ENCODE results near the gene RSU1. TPM values are rescaled to one million over a fixed set of nuclear protein-coding genes. Genes with fewer than 3 reads are reported as not detected.
"Not testable (repeated sequence)": the region's sequence is repeated elsewhere in the genome, so short reads cannot be mapped to it uniquely, and the experiment has no call there.

RSU1 gene
- 51.0 TPM for total RNA-seq

- peak; percentile 100 for DNase-seq (ENCODE audit: low spot score)
These were observed at the start of gene RSU1 for GRCh38 chr10:16817125-16818019. RSU1 (minus strand) TSS chr10:16817424; CDS start chr10:16817081, 343 bp downstream.

DNA sequence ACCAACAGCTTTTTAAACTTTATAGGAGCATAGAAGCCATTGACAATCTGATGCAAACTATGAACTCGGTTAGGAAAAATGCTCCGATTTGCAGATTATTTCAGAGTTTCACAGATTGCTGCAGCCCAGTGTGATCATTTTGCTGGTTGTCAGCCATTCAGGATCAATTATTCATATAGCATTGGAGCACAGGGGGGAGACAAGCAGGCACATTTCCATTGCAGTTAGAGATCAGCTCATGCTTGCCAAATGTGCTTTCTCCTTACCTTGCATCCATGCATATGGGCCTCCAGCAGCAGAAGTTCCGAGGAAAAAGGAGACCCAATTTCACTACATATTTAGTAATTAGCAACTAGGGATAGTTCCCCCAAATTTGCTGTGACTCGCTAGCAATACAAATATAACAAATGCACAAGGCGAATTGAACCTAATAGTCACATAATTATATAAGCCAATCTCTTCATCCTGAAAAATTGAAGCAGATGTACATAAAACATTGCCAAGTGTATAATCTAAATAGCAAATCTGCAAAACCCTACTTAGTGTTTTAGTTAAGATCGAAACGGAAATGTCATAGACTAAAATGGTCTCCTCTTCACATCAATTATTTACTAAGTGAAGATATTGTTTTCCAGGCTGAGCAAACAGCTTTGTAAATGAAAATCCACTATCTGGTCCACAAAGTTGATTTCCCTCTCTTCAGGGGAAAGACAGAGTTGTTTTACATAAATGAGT lies 49.5 kb upstream of the RSU1 start:
- DNase-seq (ENCODE audit: low spot score) = no peak

GRCh38 chr10:16865766-16866165 lies 48.5 kb upstream of the RSU1 start:
- no peak for DNase-seq (ENCODE audit: low spot score)

- DNase-seq (ENCODE audit: low spot score) = no peak
These were observed 46.5 kb upstream of the RSU1 start for GRCh38 chr10:16863766-16864165.

DNA sequence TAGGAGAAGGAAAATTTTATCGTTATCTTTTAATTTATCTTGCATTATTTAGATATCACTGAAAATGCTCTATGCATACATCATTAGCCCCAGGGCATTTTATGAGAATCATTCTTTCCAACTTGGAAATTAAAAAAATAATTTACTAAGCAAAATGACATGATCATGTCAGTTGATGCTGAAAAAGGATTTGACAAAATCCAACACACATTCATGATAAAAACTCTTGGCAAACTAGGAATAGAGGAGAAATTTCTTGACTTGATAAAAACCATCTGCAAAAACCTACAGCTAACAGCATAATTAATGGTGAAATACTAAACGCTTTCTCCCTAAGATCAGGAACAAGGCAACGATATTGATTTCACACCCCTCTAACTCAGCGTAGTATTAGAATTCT lies 40.2 kb upstream of the RSU1 start:
- no peak for DNase-seq (ENCODE audit: low spot score)

- no peak for DNase-seq (ENCODE audit: low spot score)
These were observed 39.3 kb upstream of the RSU1 start for GRCh38 chr10:16856567-16856966.

DNA sequence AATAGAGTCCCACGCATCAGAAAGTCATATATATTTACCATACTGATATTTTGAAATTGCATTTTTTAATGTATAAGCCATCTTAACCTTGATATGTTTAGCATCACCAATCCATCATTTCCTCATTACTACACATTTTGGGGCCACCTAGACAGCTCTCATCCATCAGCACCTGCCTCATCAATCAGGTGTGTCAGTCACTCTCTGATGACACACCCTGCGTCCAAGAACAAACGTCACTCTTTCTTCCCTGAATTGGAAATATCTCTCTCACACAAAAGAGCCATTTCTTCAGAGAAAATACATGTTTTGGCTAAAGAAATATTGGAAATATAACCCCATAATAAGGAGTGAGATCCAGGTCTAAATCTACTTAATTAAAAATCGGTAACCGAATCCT lies 38.9 kb upstream of the RSU1 start:
- DNase-seq (ENCODE audit: low spot score) = no peak

DNA sequence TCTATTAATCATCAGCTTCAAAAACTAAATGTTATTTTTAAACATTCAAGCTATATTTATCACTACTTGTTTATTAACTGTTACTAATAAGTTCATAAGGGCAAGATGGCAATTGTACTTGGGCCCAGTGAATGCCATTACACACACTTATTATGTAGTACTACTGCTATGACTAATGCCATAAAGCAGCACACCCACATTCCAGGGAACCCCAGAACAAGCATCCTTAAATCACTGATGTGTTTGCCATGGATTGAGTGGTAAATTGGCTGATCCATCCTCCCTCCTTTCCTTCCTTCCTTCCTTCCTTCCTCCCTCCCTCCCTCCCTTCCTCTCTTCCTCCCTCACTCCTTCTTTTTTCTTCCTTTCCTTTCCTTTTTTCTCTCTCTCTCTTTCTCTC lies 37.4 kb upstream of the RSU1 start:
- DNase-seq (ENCODE audit: low spot score) = no peak

DNA sequence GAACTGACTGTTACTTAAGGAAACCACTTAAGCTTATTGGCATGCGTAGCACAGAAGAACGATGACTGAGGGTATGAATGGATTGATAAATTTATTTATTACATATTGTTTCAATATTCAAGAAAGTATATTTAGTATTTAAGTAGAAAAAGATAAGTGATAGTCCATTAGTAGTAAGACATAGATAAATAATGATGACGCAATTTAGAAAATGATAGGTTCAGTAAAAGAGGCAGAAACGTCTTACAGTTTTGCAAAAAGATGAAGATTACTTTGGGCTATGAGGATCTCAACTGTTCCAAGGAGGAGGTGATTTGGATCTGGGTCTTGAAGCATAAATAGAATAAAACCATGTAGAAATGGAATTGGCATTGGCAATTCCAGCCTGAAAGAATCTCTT lies 36.6 kb upstream of the RSU1 start:
- DNase-seq (ENCODE audit: low spot score) = no peak

GRCh38 chr10:16853201-16853600 lies 36.0 kb upstream of the RSU1 start:
- no peak for DNase-seq (ENCODE audit: low spot score)

DNA sequence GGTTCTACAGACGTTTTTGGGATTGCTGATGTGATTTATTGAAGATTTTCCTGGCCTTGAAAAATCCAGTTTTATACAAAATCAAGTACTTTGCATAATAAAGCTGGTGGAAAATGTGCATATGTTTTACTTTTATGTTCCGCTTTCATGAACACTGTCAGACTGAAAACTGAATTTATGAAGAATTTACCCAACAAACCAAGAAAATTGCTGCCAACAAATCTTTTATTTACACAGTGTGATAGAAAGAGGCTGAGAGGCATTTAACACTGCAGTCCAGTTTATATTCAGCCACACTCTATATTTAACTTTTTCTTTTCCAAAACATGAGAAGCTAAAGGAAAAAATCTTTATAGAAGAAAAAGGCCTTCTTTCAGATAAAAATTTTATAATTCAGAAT lies 35.4 kb upstream of the RSU1 start:
- DNase-seq (ENCODE audit: low spot score) = no peak

GRCh38 chr10:16848562-16849154 lies 31.4 kb upstream of the RSU1 start:
- no peak for DNase-seq (ENCODE audit: low spot score)

GRCh38 chr10:16847644-16848043 lies 30.4 kb upstream of the RSU1 start:
- DNase-seq (ENCODE audit: low spot score) = no peak

DNA sequence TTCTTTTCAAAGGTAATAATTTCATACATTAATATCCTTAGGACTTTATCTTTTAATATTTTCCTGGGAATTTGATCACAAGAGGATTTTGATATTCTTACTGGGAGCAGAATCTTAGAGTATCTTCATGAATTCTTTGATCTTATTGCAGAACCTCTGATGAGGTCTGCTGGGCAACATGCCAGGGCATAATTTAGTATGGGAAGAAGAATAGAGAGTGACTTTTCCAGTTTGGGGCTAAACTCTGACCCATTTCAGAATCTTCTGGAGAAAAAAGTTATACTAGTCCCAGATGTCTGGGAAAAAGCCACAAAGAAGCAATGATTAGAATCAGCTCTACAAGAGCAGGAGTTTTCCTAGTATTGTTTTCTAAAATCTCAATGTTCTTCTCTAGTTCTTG lies 28.0 kb upstream of the RSU1 start:
- no peak for DNase-seq (ENCODE audit: low spot score)

GRCh38 chr10:16843252-16843870 lies 26.1 kb upstream of the RSU1 start:
- DNase-seq (ENCODE audit: low spot score) = no peak

- DNase-seq (ENCODE audit: low spot score) = no peak
These were observed 18.0 kb upstream of the RSU1 start for GRCh38 chr10:16835228-16835627.

GRCh38 chr10:16832351-16833080 lies 15.3 kb upstream of the RSU1 start:
- peak; percentile 52 for DNase-seq (ENCODE audit: low spot score)

GRCh38 chr10:16828701-16829175 lies 11.5 kb upstream of the RSU1 start:
- no peak for DNase-seq (ENCODE audit: low spot score)

GRCh38 chr10:16828114-16828568 lies 10.9 kb upstream of the RSU1 start:
- DNase-seq (ENCODE audit: low spot score) = peak; percentile 74

- DNase-seq (ENCODE audit: low spot score) = not testable (repeated sequence)
These were observed 10.2 kb upstream of the RSU1 start for GRCh38 chr10:16827474-16827873.

- DNase-seq (ENCODE audit: low spot score) = no peak
These were observed 5.6 kb upstream of the RSU1 start for GRCh38 chr10:16822726-16823360.

Measured in mucosa of gallbladder (tissue), 1 donor.